ENCODE measurements around the gene NCAM2. TPM values are rescaled to one million over a fixed set of nuclear protein-coding genes. Genes with fewer than 3 reads are reported as not detected.

NCAM2 gene
- total RNA-seq, 1 experiment from 2014 or later: 2.4 TPM

GRCh38 chr21:21366277-21366676 is 368.1 kb downstream of the NCAM2 start:
- ChIA-PET CTCF (no interaction called here), POLR2A (ENCODE audit: unreplicated experiment) (no interaction called here)
- no peak overlapping the region for H3K4me3 ChIP-seq (ENCODE audit: low read length)
- H3K4me1 ChIP-seq (ENCODE audit: insufficient read depth, low read length): no peaks in the 10 kb centered on the region
- TF ChIP-seq EZH2phosphoT487 (IDR thresholded peaks at IDR 0.05; ENCODE audit: borderline replicate concordance, low read length): no peak
- no peak for TF ChIP-seq EZH2 (IDR thresholded peaks at IDR 0.05; ENCODE audit: low read length, unreplicated experiment)
- TF ChIP-seq, protein P1, sequence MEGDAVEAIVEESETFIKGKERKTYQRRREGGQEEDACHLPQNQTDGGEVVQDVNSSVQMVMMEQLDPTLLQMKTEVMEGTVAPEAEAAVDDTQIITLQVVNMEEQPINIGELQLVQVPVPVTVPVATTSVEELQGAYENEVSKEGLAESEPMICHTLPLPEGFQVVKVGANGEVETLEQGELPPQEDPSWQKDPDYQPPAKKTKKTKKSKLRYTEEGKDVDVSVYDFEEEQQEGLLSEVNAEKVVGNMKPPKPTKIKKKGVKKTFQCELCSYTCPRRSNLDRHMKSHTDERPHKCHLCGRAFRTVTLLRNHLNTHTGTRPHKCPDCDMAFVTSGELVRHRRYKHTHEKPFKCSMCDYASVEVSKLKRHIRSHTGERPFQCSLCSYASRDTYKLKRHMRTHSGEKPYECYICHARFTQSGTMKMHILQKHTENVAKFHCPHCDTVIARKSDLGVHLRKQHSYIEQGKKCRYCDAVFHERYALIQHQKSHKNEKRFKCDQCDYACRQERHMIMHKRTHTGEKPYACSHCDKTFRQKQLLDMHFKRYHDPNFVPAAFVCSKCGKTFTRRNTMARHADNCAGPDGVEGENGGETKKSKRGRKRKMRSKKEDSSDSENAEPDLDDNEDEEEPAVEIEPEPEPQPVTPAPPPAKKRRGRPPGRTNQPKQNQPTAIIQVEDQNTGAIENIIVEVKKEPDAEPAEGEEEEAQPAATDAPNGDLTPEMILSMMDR (conservative IDR thresholded peaks at IDR 0.05; ENCODE audit: low read depth, low read length): no peak
- H3K27me3 ChIP-seq (ENCODE audit: low read length): no peaks in the 10 kb centered on the region
- H3K9me2 ChIP-seq (replicated peaks; ENCODE audit: low read length): no peaks in the 10 kb centered on the region
- no peaks in the 10 kb centered on the region; the same call in 1 of the 2 replicates for H3K9me3 ChIP-seq (ENCODE audit: low read length)
- H4K20me1 ChIP-seq (ENCODE audit: low read length): no peaks in the 10 kb centered on the region
- no TSS peak for BruUV-seq (replicated peaks)
- no peaks in the 10 kb centered on the region for H3F3A ChIP-seq (ENCODE audit: low read length, unreplicated experiment)
- H3K79me2 ChIP-seq (ENCODE audit: low read length): no peaks in the 10 kb centered on the region
- H3K27ac ChIP-seq (ENCODE audit: low read length): no peak overlapping the region
- DNase-seq: no peak
- H2AFZ ChIP-seq (ENCODE audit: low read length): no peak overlapping the region
- no peak overlapping the region for H3K4me2 ChIP-seq (ENCODE audit: low read length)
- H3K36me3 ChIP-seq (ENCODE audit: low read depth, low read length): no peaks in the 10 kb centered on the region
- intact Hi-C loops (cut with micrococcal nuclease): no loop called here
- H3K9ac ChIP-seq (ENCODE audit: low read length): no peak overlapping the region
- ATAC-seq: no peak

GRCh38 chr21:21367583-21367982 is 369.4 kb downstream of the NCAM2 start:
- intact Hi-C loops (cut with micrococcal nuclease): no loop called here
- no peak for DNase-seq
- Histone ChIP-seq H3K27me3 (ENCODE audit: low read length) (no peaks in the 10 kb centered on the region), H3K9ac (ENCODE audit: low read length) (no peak overlapping the region), H3F3A (ENCODE audit: low read length, unreplicated experiment) (no peaks in the 10 kb centered on the region), H3K79me2 (ENCODE audit: low read length) (no peaks in the 10 kb centered on the region), H4K20me1 (ENCODE audit: low read length) (no peaks in the 10 kb centered on the region), H3K9me2 (replicated peaks; ENCODE audit: low read length) (no peaks in the 10 kb centered on the region), H3K4me3 (ENCODE audit: low read length) (no peak overlapping the region), H3K9me3 (ENCODE audit: low read length) (no peaks in the 10 kb centered on the region; the same call in 1 of the 2 replicates), H2AFZ (ENCODE audit: low read length) (no peak overlapping the region), H3K4me2 (ENCODE audit: low read length) (no peak overlapping the region), H3K4me1 (ENCODE audit: insufficient read depth, low read length) (no peaks in the 10 kb centered on the region), H3K27ac (ENCODE audit: low read length) (no peak overlapping the region), H3K36me3 (ENCODE audit: low read depth, low read length) (no peaks in the 10 kb centered on the region)
- no TSS peak for BruUV-seq (replicated peaks)
- TF ChIP-seq EZH2phosphoT487 (IDR thresholded peaks at IDR 0.05; ENCODE audit: borderline replicate concordance, low read length): no peak
- ATAC-seq: no peak
- ChIA-PET POLR2A (ENCODE audit: unreplicated experiment) (no interaction called here), CTCF (no interaction called here)

DNA sequence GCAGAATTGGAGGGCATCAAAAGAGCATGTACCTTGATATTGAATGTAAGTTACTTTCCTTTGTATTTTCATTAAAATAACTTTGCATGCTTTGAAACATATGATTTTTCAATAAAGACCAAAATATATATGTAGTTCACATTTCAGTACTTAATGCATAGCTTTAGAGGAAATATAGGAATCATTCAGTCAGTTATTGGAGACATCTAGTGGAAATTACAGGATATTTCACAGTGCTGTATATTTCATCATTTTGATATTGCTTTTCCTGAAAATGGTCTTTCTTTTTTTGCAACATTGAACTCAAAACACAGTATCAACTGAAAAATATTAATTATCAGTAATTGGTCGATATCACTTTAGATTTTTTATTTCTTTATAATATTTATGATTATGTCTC is 375.8 kb downstream of the NCAM2 start:
- H2AFZ ChIP-seq (ENCODE audit: low read length): no peak overlapping the region
- no peak overlapping the region for H3K9ac ChIP-seq (ENCODE audit: low read length)
- CTCF ChIA-PET: interaction anchor here (0.7 to 0.9 kb wide), 2 partner anchors 141 to 208 kb away, joined by 3 read pairs; no protein-coding TSS in a partner anchor
- no peaks in the 10 kb centered on the region for H3K4me1 ChIP-seq (ENCODE audit: insufficient read depth, low read length)
- POLR2A ChIA-PET (ENCODE audit: unreplicated experiment): no interaction called here
- H3F3A ChIP-seq (ENCODE audit: low read length, unreplicated experiment): no peaks in the 10 kb centered on the region
- no peaks in the 10 kb centered on the region for H4K20me1 ChIP-seq (ENCODE audit: low read length)
- H3K9me2 ChIP-seq (replicated peaks; ENCODE audit: low read length): no peaks in the 10 kb centered on the region
- no peaks in the 10 kb centered on the region for H3K36me3 ChIP-seq (ENCODE audit: low read depth, low read length)
- peaks cover 6% of the 10 kb centered on the region; the same call in 1 of the 2 replicates for H3K9me3 ChIP-seq (ENCODE audit: low read length)
- DNase-seq (no peak), ATAC-seq (peak; percentile 43; the same call in 1 of the 2 replicates)
- intact Hi-C loops (cut with micrococcal nuclease): loop anchor here (1.0 to 10.0 kb wide), 3 partner anchors 142 to 375 kb away; no protein-coding TSS in a partner anchor
- H3K4me2 ChIP-seq (ENCODE audit: low read length): peak overlapping the region; percentile 11; the same call in 1 of the 2 replicates
- BruUV-seq (replicated peaks): no TSS peak
- H3K4me3 ChIP-seq (ENCODE audit: low read length): no peak overlapping the region
- no peak for TF ChIP-seq EZH2phosphoT487 (IDR thresholded peaks at IDR 0.05; ENCODE audit: borderline replicate concordance, low read length)
- TF ChIP-seq, protein P1 (conservative IDR thresholded peaks at IDR 0.05; ENCODE audit: low read depth, low read length): peak; percentile 46; the same call in 1 of the 2 replicates
- no peaks in the 10 kb centered on the region for H3K27me3 ChIP-seq (ENCODE audit: low read length)
- H3K79me2 ChIP-seq (ENCODE audit: low read length): no peaks in the 10 kb centered on the region
- H3K27ac ChIP-seq (ENCODE audit: low read length): no peak overlapping the region

All from PC-3 (cell line).